BLaER1 (cell line): Measurements from ENCODE around the gene MRGPRG.

Experiments used
- H3K27ac ChIP-seq: shearing (Covaris generic); formaldehyde crosslinking; 2 replicates; pipeline ENCODE4 v1.8.1; 2022
- H3K27me3 ChIP-seq: shearing (Covaris generic); formaldehyde crosslinking; 2 replicates; pipeline ENCODE4 v1.8.1; 2022
- H3K36me3 ChIP-seq: shearing (Covaris generic); formaldehyde crosslinking; 2 replicates; pipeline ENCODE4 v1.8.1; 2022
- H3K4me1 ChIP-seq: shearing (Covaris generic); formaldehyde crosslinking; 2 replicates; pipeline ENCODE4 v1.8.1; 2022
- H3K4me2 ChIP-seq: shearing (Covaris generic); formaldehyde crosslinking; 2 replicates; pipeline ENCODE4 v1.8.1; 2022
- H3K4me3 ChIP-seq: shearing (Covaris generic); formaldehyde crosslinking; 2 replicates; pipeline ENCODE4 v1.8.1; 2022
- H3K9ac ChIP-seq: shearing (Covaris generic); formaldehyde crosslinking; 2 replicates; pipeline ENCODE4 v1.8.1; 2022
- H3K9me3 ChIP-seq: shearing (Covaris generic); formaldehyde crosslinking; 2 replicates; pipeline ENCODE4 v1.8.1; 2022
- H4K20me1 ChIP-seq: shearing (Covaris generic); formaldehyde crosslinking; 2 replicates; pipeline ENCODE4 v1.8.1; 2022
- Cebpa-rat ChIP-seq: shearing (Covaris generic); IDR thresholded peaks from 2 replicates; pipeline ENCODE4 v1.8.1; 2022

Gene MRGPRG

DNA sequence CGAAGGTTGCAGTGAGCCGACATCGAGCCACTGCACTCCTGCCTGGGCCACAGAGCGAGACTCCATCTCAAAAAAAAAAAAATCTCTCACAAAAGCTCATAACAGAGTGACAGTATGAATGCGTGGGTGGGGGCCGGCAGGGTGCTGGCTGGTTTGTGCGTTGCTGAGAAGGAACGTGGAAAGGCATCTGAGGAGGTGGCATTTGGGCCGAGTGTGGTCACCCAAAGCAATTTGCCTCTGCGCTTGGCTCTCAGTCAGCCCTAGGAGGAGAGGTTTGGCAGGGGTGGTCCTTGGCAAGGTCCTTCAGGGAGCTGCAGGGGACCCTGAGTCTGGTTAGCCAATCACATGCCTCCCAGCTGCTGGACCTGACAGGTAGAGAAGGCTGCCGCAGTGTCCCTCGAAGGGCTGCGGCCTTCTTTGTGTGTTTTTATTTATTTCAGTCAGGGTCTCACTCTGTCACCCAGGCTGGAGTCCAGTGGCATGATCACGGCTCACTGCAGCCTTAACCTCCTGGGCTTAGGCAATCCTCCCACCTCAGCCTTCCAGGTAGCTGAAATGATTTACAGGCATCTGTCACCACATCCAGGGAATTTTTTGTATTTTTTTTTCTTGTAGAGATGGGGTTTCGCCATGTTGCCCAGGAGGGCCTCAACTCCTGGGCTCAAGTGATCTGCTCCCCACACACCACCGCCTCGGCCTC is 30.0 kb downstream of the MRGPRG start:
- H3K27ac ChIP-seq: no peak overlapping the region
- H3K4me1 ChIP-seq: 0 out of 2 replicates have a peak, but pooled peaks cover 5% of the 10 kb centered on the region
- H3K27me3 ChIP-seq: no peaks in the 10 kb centered on the region
- no peak overlapping the region for H3K4me2 ChIP-seq
- no peaks in the 10 kb centered on the region for H3K36me3 ChIP-seq
- H4K20me1 ChIP-seq: no peaks in the 10 kb centered on the region
- H3K9ac ChIP-seq: no peak overlapping the region
- TF ChIP-seq Cebpa-rat: no peak
- 0 out of 2 replicates have a peak, but pooled peaks cover 4% of the 10 kb centered on the region for H3K9me3 ChIP-seq
- H3K4me3 ChIP-seq: no peak overlapping the region

DNA sequence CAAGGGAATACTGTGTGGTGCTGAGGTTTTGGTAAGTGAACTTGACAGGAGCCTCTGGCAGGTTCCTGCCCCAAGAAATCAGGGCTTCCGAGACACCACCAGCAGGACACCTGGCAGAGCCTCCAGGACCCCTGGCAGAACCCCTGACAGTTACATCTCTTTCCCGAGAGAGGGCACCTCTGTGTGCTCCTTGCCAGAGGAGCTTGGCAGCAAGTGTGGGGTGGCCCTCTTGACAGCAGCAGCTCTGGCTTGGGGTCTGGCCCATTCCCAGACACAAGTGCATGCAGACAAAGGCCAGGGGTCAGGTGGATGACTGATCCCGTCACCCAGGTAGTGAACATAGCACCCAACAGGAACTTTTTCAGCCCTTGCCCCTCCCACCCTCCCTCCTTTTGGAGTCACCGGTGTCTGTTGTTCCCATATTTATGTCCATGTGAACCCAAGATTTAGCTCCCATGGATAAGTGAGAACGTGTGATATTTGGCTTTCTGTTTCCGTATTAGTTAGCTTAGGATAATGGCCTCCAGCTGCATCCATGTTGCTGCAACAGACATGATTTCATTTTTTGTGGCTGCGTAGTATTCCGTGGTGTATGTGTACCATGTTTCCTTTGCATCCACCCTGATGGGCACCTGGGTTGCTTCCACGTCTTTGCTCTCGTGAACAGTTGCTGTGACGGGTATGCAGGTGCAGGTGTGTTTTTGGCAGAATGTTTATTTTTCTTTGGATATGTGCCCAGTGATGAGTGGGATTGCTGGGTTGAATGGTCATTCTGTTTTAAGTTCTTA is 32.3 kb downstream of the MRGPRG start:
- Histone ChIP-seq H3K4me1 (0 out of 2 replicates have a peak, but pooled peaks cover 13% of the 10 kb centered on the region), H3K27ac (no peak overlapping the region), H3K9ac (no peak overlapping the region), H4K20me1 (no peaks in the 10 kb centered on the region), H3K36me3 (no peaks in the 10 kb centered on the region), H3K4me3 (no peak overlapping the region), H3K4me2 (no peak overlapping the region), H3K9me3 (0 out of 2 replicates have a peak, but pooled peaks cover 4% of the 10 kb centered on the region), H3K27me3 (no peaks in the 10 kb centered on the region)
- TF ChIP-seq Cebpa-rat: no peak

DNA sequence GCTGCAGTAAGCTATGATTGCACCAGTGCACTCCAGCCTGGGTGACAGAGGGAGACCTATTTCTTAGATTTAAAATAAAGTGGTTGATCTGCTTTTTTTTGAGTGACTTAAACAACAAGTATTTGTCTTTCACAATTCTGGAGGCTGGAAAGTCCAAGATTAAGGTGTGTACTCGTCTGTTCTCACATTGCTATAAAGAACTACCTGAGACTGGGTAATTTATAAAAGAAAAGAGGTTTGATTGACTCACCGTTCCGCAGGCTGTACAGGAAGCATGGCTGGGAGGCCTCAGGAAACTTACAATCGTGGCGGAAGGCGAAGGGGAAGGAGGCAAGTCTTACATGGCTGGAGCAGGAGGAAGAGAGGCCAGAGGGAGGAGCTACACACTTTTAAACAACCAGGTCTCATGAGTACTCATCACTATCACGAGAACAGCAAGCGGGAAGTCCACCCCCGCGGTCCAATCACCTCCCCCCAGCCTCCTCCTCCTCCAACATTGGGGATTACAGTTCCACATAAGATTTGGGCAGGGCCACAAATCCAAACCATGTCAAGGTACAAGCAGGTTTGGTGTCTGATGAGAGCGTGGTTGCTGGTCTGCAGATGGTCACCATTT is 33.8 kb downstream of the MRGPRG start:
- Histone ChIP-seq H3K9me3 (0 out of 2 replicates have a peak, but pooled peaks cover 4% of the 10 kb centered on the region), H3K36me3 (no peaks in the 10 kb centered on the region), H4K20me1 (no peaks in the 10 kb centered on the region), H3K4me3 (no peak overlapping the region), H3K9ac (no peak overlapping the region), H3K27me3 (no peaks in the 10 kb centered on the region), H3K4me1 (peaks cover 19% of the 10 kb centered on the region; the same call in 1 of the 2 replicates), H3K27ac (no peak overlapping the region), H3K4me2 (no peak overlapping the region)
- TF ChIP-seq Cebpa-rat: no peak

DNA sequence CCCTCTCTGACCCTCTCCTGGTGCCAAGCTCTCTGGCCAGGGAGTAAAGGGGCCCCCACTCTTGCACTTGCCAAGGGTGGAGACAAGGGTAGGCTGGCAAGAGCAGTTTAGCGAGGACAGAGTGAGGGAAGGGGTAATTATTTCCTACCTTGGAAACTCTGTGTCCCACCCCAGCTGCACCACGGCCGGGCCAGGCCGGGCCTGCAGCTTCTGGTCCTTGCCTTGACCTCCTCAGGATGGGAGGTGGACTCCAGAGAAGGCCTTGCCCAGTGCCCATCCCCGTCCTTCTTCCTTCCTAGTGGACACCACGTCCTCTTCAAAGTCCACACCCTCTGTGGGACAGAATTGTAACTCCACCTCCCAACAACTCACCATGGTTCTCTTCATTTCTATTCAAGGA is 35.1 kb downstream of the MRGPRG start:
- Histone ChIP-seq H3K27ac (no peak overlapping the region), H4K20me1 (no peaks in the 10 kb centered on the region), H3K36me3 (no peaks in the 10 kb centered on the region), H3K4me1 (peaks cover 19% of the 10 kb centered on the region; the same call in 1 of the 2 replicates), H3K9ac (no peak overlapping the region), H3K9me3 (0 out of 2 replicates have a peak, but pooled peaks cover 4% of the 10 kb centered on the region), H3K27me3 (no peaks in the 10 kb centered on the region), H3K4me3 (no peak overlapping the region), H3K4me2 (no peak overlapping the region)
- no peak for TF ChIP-seq Cebpa-rat

DNA sequence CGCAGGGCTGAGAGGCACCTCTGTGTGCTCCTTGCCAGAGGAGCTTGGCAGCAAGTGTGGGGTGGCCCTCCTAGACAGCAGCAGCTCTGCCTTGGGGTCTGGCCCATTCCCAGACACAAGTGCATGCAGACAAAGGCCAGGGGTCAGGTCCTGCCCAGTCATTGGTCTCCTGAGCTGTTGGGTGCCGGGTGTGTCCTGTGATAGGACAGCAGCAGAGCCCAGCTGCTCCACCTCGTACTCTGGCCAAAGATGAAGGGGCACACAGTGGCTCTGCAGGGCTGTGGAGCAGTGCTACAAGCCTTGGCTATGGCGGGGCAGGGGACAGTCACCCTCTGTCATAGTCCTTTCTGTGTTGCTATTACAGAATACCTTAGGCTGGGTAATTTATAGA is 36.2 kb downstream of the MRGPRG start:
- Histone ChIP-seq H3K4me2 (no peak overlapping the region), H3K27ac (no peak overlapping the region), H3K9me3 (0 out of 2 replicates have a peak, but pooled peaks cover 4% of the 10 kb centered on the region), H3K36me3 (no peaks in the 10 kb centered on the region), H3K4me3 (no peak overlapping the region), H3K9ac (no peak overlapping the region), H3K27me3 (no peaks in the 10 kb centered on the region), H3K4me1 (peaks cover 19% of the 10 kb centered on the region; the same call in 1 of the 2 replicates), H4K20me1 (no peaks in the 10 kb centered on the region)
- no peak for TF ChIP-seq Cebpa-rat

DNA sequence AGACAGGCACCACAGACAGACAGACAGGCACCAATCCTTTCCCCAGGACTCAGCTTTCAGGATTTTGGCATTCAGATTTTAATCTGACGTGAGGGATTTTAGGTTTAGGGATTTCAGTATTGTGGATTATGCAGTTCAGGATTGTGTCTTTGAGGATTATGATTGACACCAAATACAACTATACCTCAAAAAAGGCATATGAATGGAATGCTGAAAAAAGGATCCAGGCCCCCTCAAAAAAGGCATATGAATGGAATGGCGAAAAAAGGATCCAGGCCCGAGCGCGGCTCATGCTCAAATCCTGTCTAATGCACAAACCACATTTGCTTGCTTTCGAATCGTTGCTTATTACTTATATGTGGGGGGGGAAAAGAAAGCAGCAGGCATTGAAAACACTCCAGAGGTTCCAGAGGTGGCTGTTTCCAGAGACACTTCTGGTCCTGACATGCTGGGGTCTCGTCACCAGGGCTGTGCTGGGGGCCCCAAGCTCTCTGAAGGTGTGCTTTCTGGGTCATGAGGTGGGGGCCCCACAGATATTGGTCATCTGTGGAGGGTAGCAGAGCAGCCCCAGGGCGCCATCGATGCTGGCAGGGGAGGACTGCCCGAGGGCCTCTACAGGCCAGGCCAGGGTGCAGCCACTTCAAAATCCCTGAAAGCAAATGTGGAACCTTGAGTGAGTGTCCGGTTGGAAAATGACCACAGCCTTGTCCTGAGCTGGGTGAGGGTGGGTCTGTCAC is 36.7 kb downstream of the MRGPRG start:
- Histone ChIP-seq H3K4me3 (no peak overlapping the region), H3K4me2 (no peak overlapping the region), H3K9ac (no peak overlapping the region), H3K27me3 (no peaks in the 10 kb centered on the region), H3K36me3 (no peaks in the 10 kb centered on the region), H3K9me3 (peaks cover 10% of the 10 kb centered on the region), H3K4me1 (peaks cover 17% of the 10 kb centered on the region; the same call in 1 of the 2 replicates), H3K27ac (no peak overlapping the region), H4K20me1 (no peaks in the 10 kb centered on the region)
- no peak for TF ChIP-seq Cebpa-rat

DNA sequence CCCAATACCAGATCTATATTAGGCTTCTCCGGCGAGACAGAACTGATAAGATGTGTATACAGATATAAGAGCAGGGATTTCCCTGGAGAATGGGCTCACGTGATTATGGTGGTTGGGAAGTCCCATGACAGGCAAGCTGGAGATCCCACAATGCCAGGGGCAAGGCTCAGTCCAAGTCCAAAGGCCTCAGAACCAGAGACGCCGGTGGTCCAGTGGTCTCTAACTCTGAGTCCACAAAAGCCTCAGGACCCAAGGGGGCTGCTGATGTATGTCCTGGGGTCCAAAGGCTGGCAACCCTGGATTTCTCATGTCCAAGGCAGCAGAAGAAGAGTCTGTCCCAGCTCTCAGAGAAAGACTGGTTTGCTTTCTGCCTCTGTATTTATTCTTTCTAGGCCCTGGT is 37.7 kb downstream of the MRGPRG start:
- H3K4me3 ChIP-seq: no peak overlapping the region
- no peak overlapping the region for H3K4me2 ChIP-seq
- TF ChIP-seq Cebpa-rat: no peak
- no peak overlapping the region for H3K9ac ChIP-seq
- H3K36me3 ChIP-seq: no peaks in the 10 kb centered on the region
- no peak overlapping the region for H3K27ac ChIP-seq
- H3K27me3 ChIP-seq: no peaks in the 10 kb centered on the region
- no peaks in the 10 kb centered on the region for H4K20me1 ChIP-seq
- H3K9me3 ChIP-seq: peaks cover 20% of the 10 kb centered on the region
- H3K4me1 ChIP-seq: peaks cover 13% of the 10 kb centered on the region; the same call in 1 of the 2 replicates

DNA sequence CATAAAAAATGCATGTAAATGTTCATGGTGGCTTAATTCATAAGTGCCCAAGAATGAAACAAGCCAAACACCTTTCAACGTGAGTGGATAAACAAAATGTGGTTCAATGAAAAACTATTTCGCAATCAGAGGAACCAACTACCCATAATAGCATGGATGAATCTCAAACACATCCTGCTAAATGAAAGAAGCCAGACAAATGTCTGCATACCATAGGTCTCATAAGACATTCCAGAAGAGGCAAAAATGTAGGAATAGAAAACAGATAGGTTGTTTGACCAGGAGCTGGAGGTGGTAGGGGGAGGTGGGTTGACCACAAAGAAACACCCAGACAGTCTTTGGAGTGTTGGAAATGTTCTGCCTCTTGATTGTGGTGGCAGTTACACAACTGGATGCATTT is 40.3 kb downstream of the MRGPRG start:
- Histone ChIP-seq H3K9ac (no peak overlapping the region), H3K27me3 (no peaks in the 10 kb centered on the region), H3K27ac (no peak overlapping the region), H3K36me3 (no peaks in the 10 kb centered on the region), H3K9me3 (peaks cover 22% of the 10 kb centered on the region), H4K20me1 (no peaks in the 10 kb centered on the region), H3K4me3 (no peak overlapping the region), H3K4me2 (no peak overlapping the region), H3K4me1 (peaks cover 12% of the 10 kb centered on the region; the same call in 1 of the 2 replicates)
- TF ChIP-seq Cebpa-rat: peak; percentile 88

DNA sequence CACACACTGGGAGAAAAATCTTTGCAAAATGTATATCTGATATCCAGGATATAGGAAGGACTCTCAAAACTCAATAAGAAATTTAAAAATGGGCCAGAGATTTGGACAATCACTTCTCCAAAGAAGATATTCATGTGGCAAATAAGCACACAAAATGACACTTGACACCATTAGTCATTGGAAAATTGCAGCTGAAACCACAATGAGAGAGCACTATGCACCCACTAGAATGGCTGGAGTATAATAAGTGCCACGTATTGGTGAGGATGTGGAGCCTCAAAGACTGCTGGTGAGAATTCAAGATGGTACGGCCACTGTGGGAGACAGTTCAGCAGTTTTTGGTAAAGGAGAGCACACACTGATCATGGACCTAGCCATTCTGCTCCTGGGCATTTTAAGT is 40.7 kb downstream of the MRGPRG start:
- H3K27ac ChIP-seq: no peak overlapping the region
- no peak overlapping the region for H3K4me3 ChIP-seq
- peaks cover 7% of the 10 kb centered on the region; the same call in 1 of the 2 replicates for H3K4me1 ChIP-seq
- H3K9me3 ChIP-seq: peaks cover 22% of the 10 kb centered on the region
- no peak overlapping the region for H3K9ac ChIP-seq
- no peaks in the 10 kb centered on the region for H3K36me3 ChIP-seq
- no peaks in the 10 kb centered on the region for H4K20me1 ChIP-seq
- no peak overlapping the region for H3K4me2 ChIP-seq
- no peak for TF ChIP-seq Cebpa-rat
- H3K27me3 ChIP-seq: no peaks in the 10 kb centered on the region
